ENCODE results near the gene ERC2. TPM values are rescaled to one million over a fixed set of nuclear protein-coding genes. Genes with fewer than 3 reads are reported as not detected.
"Not testable (repeated sequence)": the region's sequence is repeated elsewhere in the genome, so short reads cannot be mapped to it uniquely, and the experiment has no call there.

Gene ERC2
- total and polyA plus RNA-seq, 9 donors, result 0.52 to 2.0 (median 0.82) TPM

GRCh38 chr3:55855311-55855710 is 613.0 kb downstream of the ERC2 start:
- WGBS (ENCODE audit: insufficient coverage), result no CpG with 5 or more reads among the region's 2 CpGs
- Histone ChIP-seq H3K9me3 (replicated peaks; ENCODE audit: control insufficient read depth, low read depth, low read length) (no peaks in the 10 kb centered on the region), H3K27me3 (ENCODE audit: control insufficient read depth, insufficient read depth, low read length) (no peaks in the 10 kb centered on the region), H3K27ac (ENCODE audit: low read length) (no peak overlapping the region), H3K36me3 (ENCODE audit: control insufficient read depth, insufficient read depth, low read length) (no peaks in the 10 kb centered on the region), H3K4me3 (ENCODE audit: low read length) (no peak overlapping the region), H3K4me1 (ENCODE audit: control insufficient read depth, insufficient read depth, low read length) (no peaks in the 10 kb centered on the region)
- DNase-seq, result no peak

- no peak overlapping the region for H3K4me3 ChIP-seq (ENCODE audit: low read length)
- no peak overlapping the region for H3K27ac ChIP-seq (ENCODE audit: low read length)
- H3K36me3 ChIP-seq (ENCODE audit: control insufficient read depth, insufficient read depth, low read length), result no peaks in the 10 kb centered on the region
- no peaks in the 10 kb centered on the region for H3K4me1 ChIP-seq (ENCODE audit: control insufficient read depth, insufficient read depth, low read length)
- H3K27me3 ChIP-seq (ENCODE audit: control insufficient read depth, insufficient read depth, low read length), result no peaks in the 10 kb centered on the region
- DNase-seq, result peak; percentile 20
- 36% methylated on average over 3 of the region's 5 CpGs for WGBS (ENCODE audit: insufficient coverage)
- no peaks in the 10 kb centered on the region for H3K9me3 ChIP-seq (replicated peaks; ENCODE audit: control insufficient read depth, low read depth, low read length)
Observed at GRCh38 chr3:55854494-55854893, 613.8 kb downstream of the ERC2 start.

GRCh38 chr3:55852326-55852725 is 615.9 kb downstream of the ERC2 start:
- H3K9me3 ChIP-seq (replicated peaks; ENCODE audit: control insufficient read depth, low read depth, low read length), result no peaks in the 10 kb centered on the region
- no peaks in the 10 kb centered on the region for H3K27me3 ChIP-seq (ENCODE audit: control insufficient read depth, insufficient read depth, low read length)
- no peak for DNase-seq
- no peak overlapping the region for H3K4me3 ChIP-seq (ENCODE audit: low read length)
- H3K4me1 ChIP-seq (ENCODE audit: control insufficient read depth, insufficient read depth, low read length), result no peaks in the 10 kb centered on the region
- no peaks in the 10 kb centered on the region for H3K36me3 ChIP-seq (ENCODE audit: control insufficient read depth, insufficient read depth, low read length)
- no CpG with 5 or more reads among the region's 2 CpGs for WGBS (ENCODE audit: insufficient coverage)
- H3K27ac ChIP-seq (ENCODE audit: low read length), result no peak overlapping the region

- no peak overlapping the region for H3K27ac ChIP-seq (ENCODE audit: low read length)
- DNase-seq, result no peak
- H3K4me1 ChIP-seq (ENCODE audit: control insufficient read depth, insufficient read depth, low read length), result no peaks in the 10 kb centered on the region
- no peak overlapping the region for H3K4me3 ChIP-seq (ENCODE audit: low read length)
- no peaks in the 10 kb centered on the region for H3K27me3 ChIP-seq (ENCODE audit: control insufficient read depth, insufficient read depth, low read length)
- peaks cover 2% of the 10 kb centered on the region for H3K9me3 ChIP-seq (replicated peaks; ENCODE audit: control insufficient read depth, low read depth, low read length)
- WGBS (ENCODE audit: insufficient coverage), result no CpG with 5 or more reads among the region's 3 CpGs
- no peaks in the 10 kb centered on the region for H3K36me3 ChIP-seq (ENCODE audit: control insufficient read depth, insufficient read depth, low read length)
Observed at GRCh38 chr3:55842204-55842603, 626.1 kb downstream of the ERC2 start.

- not testable (repeated sequence) for H3K9me3 ChIP-seq (replicated peaks; ENCODE audit: control insufficient read depth, low read depth, low read length); H3K4me3 ChIP-seq (ENCODE audit: low read length); H3K27ac ChIP-seq (ENCODE audit: low read length); H3K27me3 ChIP-seq (ENCODE audit: control insufficient read depth, insufficient read depth, low read length); H3K36me3 ChIP-seq (ENCODE audit: control insufficient read depth, insufficient read depth, low read length); DNase-seq; H3K4me1 ChIP-seq (ENCODE audit: control insufficient read depth, insufficient read depth, low read length)
- 76% methylated on average over 11 of the region's 13 CpGs for WGBS (ENCODE audit: insufficient coverage)
Observed at GRCh38 chr3:55831876-55832275, 636.4 kb downstream of the ERC2 start.

- no peak for DNase-seq
- Histone ChIP-seq H3K27me3 (ENCODE audit: control insufficient read depth, insufficient read depth, low read length) (no peaks in the 10 kb centered on the region), H3K27ac (ENCODE audit: low read length) (no peak overlapping the region), H3K9me3 (replicated peaks; ENCODE audit: control insufficient read depth, low read depth, low read length) (peaks cover 2% of the 10 kb centered on the region), H3K4me3 (ENCODE audit: low read length) (no peak overlapping the region), H3K36me3 (ENCODE audit: control insufficient read depth, insufficient read depth, low read length) (no peaks in the 10 kb centered on the region), H3K4me1 (ENCODE audit: control insufficient read depth, insufficient read depth, low read length) (no peaks in the 10 kb centered on the region)
- WGBS (ENCODE audit: insufficient coverage), result 40% methylated on average over 1 of the region's 2 CpGs
Observed at GRCh38 chr3:55828712-55829111, 639.6 kb downstream of the ERC2 start.

- H3K4me1 ChIP-seq (ENCODE audit: control insufficient read depth, insufficient read depth, low read length), result no peaks in the 10 kb centered on the region
- H3K36me3 ChIP-seq (ENCODE audit: control insufficient read depth, insufficient read depth, low read length), result no peaks in the 10 kb centered on the region
- DNase-seq, result no peak
- no peak overlapping the region for H3K27ac ChIP-seq (ENCODE audit: low read length)
- WGBS (ENCODE audit: insufficient coverage), result 39% methylated on average over 10 of the region's 10 CpGs
- no peaks in the 10 kb centered on the region for H3K27me3 ChIP-seq (ENCODE audit: control insufficient read depth, insufficient read depth, low read length)
- no peak overlapping the region for H3K4me3 ChIP-seq (ENCODE audit: low read length)
- H3K9me3 ChIP-seq (replicated peaks; ENCODE audit: control insufficient read depth, low read depth, low read length), result peaks cover 2% of the 10 kb centered on the region
Observed at GRCh38 chr3:55827786-55828185, 640.5 kb downstream of the ERC2 start.

- H3K9me3 ChIP-seq (replicated peaks; ENCODE audit: control insufficient read depth, low read depth, low read length), result peaks cover 2% of the 10 kb centered on the region
- 75% methylated on average over 2 of the region's 6 CpGs for WGBS (ENCODE audit: insufficient coverage)
- no peak overlapping the region for H3K27ac ChIP-seq (ENCODE audit: low read length)
- DNase-seq, result peak; percentile 23
- H3K27me3 ChIP-seq (ENCODE audit: control insufficient read depth, insufficient read depth, low read length), result no peaks in the 10 kb centered on the region
- H3K4me3 ChIP-seq (ENCODE audit: low read length), result no peak overlapping the region
- no peaks in the 10 kb centered on the region for H3K4me1 ChIP-seq (ENCODE audit: control insufficient read depth, insufficient read depth, low read length)
- no peaks in the 10 kb centered on the region for H3K36me3 ChIP-seq (ENCODE audit: control insufficient read depth, insufficient read depth, low read length)
Observed at GRCh38 chr3:55826731-55827496, 641.4 kb downstream of the ERC2 start.

- Histone ChIP-seq H3K4me3 (ENCODE audit: low read length) (no peak overlapping the region), H3K36me3 (ENCODE audit: control insufficient read depth, insufficient read depth, low read length) (no peaks in the 10 kb centered on the region)
Observed at GRCh38 chr3:55826097-55826496, 642.2 kb downstream of the ERC2 start.

GRCh38 chr3:55824406-55824805 is 643.9 kb downstream of the ERC2 start:
- no peak overlapping the region for H3K4me3 ChIP-seq (ENCODE audit: low read length)

More at GRCh38 chr3:55826097-55826496, 642.2 kb downstream of the ERC2 start:
- no peaks in the 10 kb centered on the region for H3K4me1 ChIP-seq (ENCODE audit: control insufficient read depth, insufficient read depth, low read length)
- no peak for DNase-seq
- no peaks in the 10 kb centered on the region for H3K27me3 ChIP-seq (ENCODE audit: control insufficient read depth, insufficient read depth, low read length)
- H3K27ac ChIP-seq (ENCODE audit: low read length), result no peak overlapping the region
- H3K9me3 ChIP-seq (replicated peaks; ENCODE audit: control insufficient read depth, low read depth, low read length), result peaks cover 2% of the 10 kb centered on the region

GRCh38 chr3:55823829-55824228 is 644.4 kb downstream of the ERC2 start:
- Histone ChIP-seq H3K27ac (ENCODE audit: low read length) (no peak overlapping the region), H3K36me3 (ENCODE audit: control insufficient read depth, insufficient read depth, low read length) (no peaks in the 10 kb centered on the region), H3K4me1 (ENCODE audit: control insufficient read depth, insufficient read depth, low read length) (no peaks in the 10 kb centered on the region), H3K4me3 (ENCODE audit: low read length) (no peak overlapping the region), H3K9me3 (replicated peaks; ENCODE audit: control insufficient read depth, low read depth, low read length) (no peaks in the 10 kb centered on the region), H3K27me3 (ENCODE audit: control insufficient read depth, insufficient read depth, low read length) (no peaks in the 10 kb centered on the region)
- no CpG with 5 or more reads among the region's 1 CpG for WGBS (ENCODE audit: insufficient coverage)
- DNase-seq, result no peak

More at GRCh38 chr3:55824406-55824805, 643.9 kb downstream of the ERC2 start:
- Histone ChIP-seq H3K4me1 (ENCODE audit: control insufficient read depth, insufficient read depth, low read length) (no peaks in the 10 kb centered on the region), H3K9me3 (replicated peaks; ENCODE audit: control insufficient read depth, low read depth, low read length) (no peaks in the 10 kb centered on the region), H3K36me3 (ENCODE audit: control insufficient read depth, insufficient read depth, low read length) (no peaks in the 10 kb centered on the region), H3K27me3 (ENCODE audit: control insufficient read depth, insufficient read depth, low read length) (no peaks in the 10 kb centered on the region), H3K27ac (ENCODE audit: low read length) (no peak overlapping the region)
- no peak for DNase-seq

Measured in muscle of leg (tissue), 11 donors.